IPS-20b (cell line): ENCODE results near the gene PDCD2L.
"Not testable (repeated sequence)": the region's sequence is repeated elsewhere in the genome, so short reads cannot be mapped to it uniquely, and the experiment has no call there.

Experiments used
- H3K27ac ChIP-seq: one replicate; pipeline ENCODE4 v1.5.1; 2013; ENCODE audit warnings: low read length
- H3K27me3 ChIP-seq: 2 replicates; pipeline ENCODE4 v1.6.1; 2013; ENCODE audit warnings: mild to moderate bottlenecking, low read length, inconsistent platforms; ENCODE audit not compliant: insufficient read depth
- H3K36me3 ChIP-seq: 2 replicates; pipeline ENCODE4 v1.6.1; 2013; ENCODE audit warnings: low read depth, mild to moderate bottlenecking, inconsistent platforms, low read length, moderate library complexity; ENCODE audit not compliant: insufficient read depth
- H3K4me1 ChIP-seq: 2 replicates; pipeline ENCODE4 v1.6.1; 2013; ENCODE audit warnings: mild to moderate bottlenecking, control low read depth, inconsistent platforms, low read length, moderate library complexity; ENCODE audit not compliant: insufficient read depth
- H3K4me3 ChIP-seq: 2 replicates; pipeline ENCODE4 v1.5.1; 2013; ENCODE audit warnings: mild to moderate bottlenecking, low read length, inconsistent platforms
- H3K9ac ChIP-seq: 2 replicates; pipeline ENCODE4 v1.6.1; 2013; ENCODE audit warnings: low read depth, mild to moderate bottlenecking, inconsistent platforms, low read length, moderate library complexity
- H3K9me3 ChIP-seq: 2 replicates; pipeline ENCODE4 v1.6.1; 2013; ENCODE audit warnings: mild to moderate bottlenecking, low read depth, low read length, inconsistent platforms; ENCODE audit not compliant: insufficient read depth

PDCD2L gene

DNA sequence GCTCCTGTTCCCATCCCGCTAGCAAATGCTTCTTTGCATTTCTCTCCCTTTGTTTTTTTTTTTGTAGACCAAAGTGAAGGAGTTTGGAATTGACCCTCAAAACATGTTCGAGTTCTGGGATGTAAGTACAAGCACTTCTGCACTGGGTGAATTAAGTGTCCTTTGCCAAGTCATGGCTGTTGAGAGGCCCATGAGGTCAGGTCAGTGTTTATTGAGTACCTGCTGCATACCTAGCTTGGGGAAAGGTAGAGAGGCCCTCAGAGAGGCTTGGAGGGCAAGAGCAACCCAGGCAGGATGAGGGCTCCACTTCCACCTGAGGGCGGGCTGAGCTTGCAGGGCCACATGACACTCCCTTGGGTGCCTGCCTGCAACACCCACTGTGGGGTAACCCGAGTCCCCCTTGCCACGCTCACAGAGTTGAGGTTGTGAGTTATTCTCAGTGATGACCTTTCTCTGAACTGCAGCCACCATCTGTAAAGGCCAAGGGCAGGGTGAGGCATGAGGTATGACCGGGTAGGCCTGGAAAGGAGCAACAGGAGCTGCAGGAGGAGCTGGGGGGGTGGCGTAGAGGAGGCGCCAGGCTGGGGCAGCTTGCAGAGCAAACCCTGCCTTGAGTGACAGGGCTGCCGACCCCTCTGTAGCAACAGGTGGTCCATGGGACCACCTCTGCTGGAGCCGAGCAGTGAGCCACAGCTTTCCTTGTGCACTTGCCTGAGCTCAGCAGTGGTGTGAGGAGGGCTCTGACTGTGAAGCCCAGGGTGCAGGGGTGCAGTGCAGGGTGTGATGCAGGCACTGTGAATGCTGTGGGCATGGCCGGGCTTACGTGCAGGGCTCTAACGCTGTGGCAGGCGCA lies 22.6 kb upstream of the PDCD2L start:
- no peak overlapping the region for H3K27ac ChIP-seq
- H3K4me1 ChIP-seq = no peaks in the 10 kb centered on the region
- no peaks in the 10 kb centered on the region for H3K9me3 ChIP-seq
- peaks cover 93% of the 10 kb centered on the region for H3K36me3 ChIP-seq
- H3K27me3 ChIP-seq = no peaks in the 10 kb centered on the region
- no peak overlapping the region for H3K9ac ChIP-seq
- no peak overlapping the region for H3K4me3 ChIP-seq

- Histone ChIP-seq H3K27me3 (no peaks in the 10 kb centered on the region), H3K9me3 (no peaks in the 10 kb centered on the region), H3K36me3 (peaks cover 98% of the 10 kb centered on the region), H3K9ac (no peak overlapping the region), H3K27ac (no peak overlapping the region), H3K4me1 (no peaks in the 10 kb centered on the region), H3K4me3 (no peak overlapping the region)
These were observed 21.7 kb upstream of the PDCD2L start for GRCh38 chr19:34382471-34382870.

GRCh38 chr19:34383599-34383998 lies 20.6 kb upstream of the PDCD2L start:
- Histone ChIP-seq H3K9ac (no peak overlapping the region), H3K36me3 (peaks cover 99% of the 10 kb centered on the region), H3K4me1 (no peaks in the 10 kb centered on the region), H3K27me3 (no peaks in the 10 kb centered on the region), H3K27ac (no peak overlapping the region), H3K9me3 (no peaks in the 10 kb centered on the region), H3K4me3 (no peak overlapping the region)

GRCh38 chr19:34386645-34387445 lies 17.4 kb upstream of the PDCD2L start:
- no peaks in the 10 kb centered on the region for H3K4me1 ChIP-seq
- H3K27me3 ChIP-seq = no peaks in the 10 kb centered on the region
- H3K36me3 ChIP-seq = peaks cover 99% of the 10 kb centered on the region
- H3K27ac ChIP-seq = no peak overlapping the region
- H3K4me3 ChIP-seq = no peak overlapping the region
- H3K9me3 ChIP-seq = no peaks in the 10 kb centered on the region
- no peak overlapping the region for H3K9ac ChIP-seq

- peaks cover 99% of the 10 kb centered on the region for H3K36me3 ChIP-seq
These were observed 16.8 kb upstream of the PDCD2L start for GRCh38 chr19:34387446-34387810.

DNA sequence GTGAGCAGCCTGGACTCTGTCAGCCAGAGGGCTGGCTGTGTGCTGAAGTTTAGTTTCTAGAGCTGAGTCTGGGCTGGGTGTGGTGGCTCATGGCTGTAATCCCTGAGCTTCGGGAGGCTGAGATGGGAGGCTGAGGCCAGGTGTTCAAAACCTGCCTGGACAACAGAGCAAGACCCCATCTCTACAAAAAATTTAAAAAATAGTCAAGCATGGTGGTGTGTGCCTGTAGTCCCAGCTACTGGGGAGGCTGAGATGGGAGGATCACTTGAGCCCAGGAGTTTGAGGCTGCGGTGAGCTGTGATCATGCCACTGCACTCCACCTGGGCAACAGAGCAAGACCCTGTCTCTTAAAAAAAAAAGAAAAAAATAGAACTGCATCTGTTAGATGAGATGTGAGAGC lies 15.5 kb upstream of the PDCD2L start:
- H3K36me3 ChIP-seq = peaks cover 98% of the 10 kb centered on the region
- H3K27ac ChIP-seq, H3K9ac ChIP-seq, H3K4me1 ChIP-seq, H3K9me3 ChIP-seq, H3K4me3 ChIP-seq, H3K27me3 ChIP-seq: not testable (repeated sequence)

More at GRCh38 chr19:34387446-34387810, 16.8 kb upstream of the PDCD2L start:
- H3K9ac ChIP-seq = no peak overlapping the region
- no peak overlapping the region for H3K4me3 ChIP-seq
- no peak overlapping the region for H3K27ac ChIP-seq
- H3K27me3 ChIP-seq = no peaks in the 10 kb centered on the region
- no peaks in the 10 kb centered on the region for H3K4me1 ChIP-seq
- no peaks in the 10 kb centered on the region for H3K9me3 ChIP-seq

DNA sequence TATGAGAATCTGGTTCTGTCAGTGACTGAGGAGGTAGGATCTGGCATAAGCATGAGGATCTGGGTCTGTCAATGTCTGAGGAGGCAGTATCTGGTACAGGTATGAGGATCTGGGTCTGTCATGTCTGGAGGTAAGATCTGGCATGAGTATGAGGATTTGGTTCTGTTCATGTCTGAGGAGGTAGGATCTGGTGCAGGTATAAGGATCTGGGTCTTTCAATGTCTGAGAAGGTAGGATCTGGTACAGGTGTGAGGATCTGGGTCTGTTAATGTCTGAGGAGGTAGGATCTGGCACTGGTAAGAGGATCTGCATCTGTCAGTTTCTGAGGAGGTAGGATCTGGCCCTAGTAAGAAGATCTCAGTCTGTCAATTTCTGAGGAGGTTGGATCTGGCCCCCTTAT lies 12.4 kb upstream of the PDCD2L start:
- Histone ChIP-seq H3K9ac (no peak overlapping the region), H3K4me3 (no peak overlapping the region), H3K9me3 (no peaks in the 10 kb centered on the region), H3K4me1 (no peaks in the 10 kb centered on the region), H3K36me3 (peaks cover 96% of the 10 kb centered on the region), H3K27ac (no peak overlapping the region), H3K27me3 (no peaks in the 10 kb centered on the region)

DNA sequence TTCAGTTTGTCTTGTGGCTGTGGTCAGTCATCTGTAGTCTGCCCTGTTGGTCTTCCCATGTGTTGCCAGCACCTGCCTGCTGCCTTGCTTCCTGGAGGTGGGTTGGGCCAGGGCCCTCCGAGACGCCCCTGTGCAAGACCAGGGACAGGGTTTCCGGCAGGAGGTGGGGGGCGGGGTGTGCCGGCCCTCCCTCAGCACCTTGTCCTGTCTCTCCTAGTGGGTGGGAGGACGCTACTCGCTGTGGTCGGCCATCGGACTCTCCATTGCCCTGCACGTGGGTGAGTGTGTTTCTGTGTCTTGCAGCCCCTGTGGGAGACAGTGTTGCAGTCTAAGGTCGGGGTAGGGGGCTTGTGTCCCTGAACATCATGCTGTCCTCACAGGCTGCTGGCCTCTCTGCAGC lies 11.2 kb upstream of the PDCD2L start:
- H3K4me3 ChIP-seq = no peak overlapping the region
- H3K36me3 ChIP-seq = peaks cover 92% of the 10 kb centered on the region

GRCh38 chr19:34393629-34394028 lies 10.6 kb upstream of the PDCD2L start:
- H3K4me3 ChIP-seq = no peak overlapping the region

More for the DNA sequence above, 11.2 kb upstream of the PDCD2L start:
- H3K9ac ChIP-seq = no peak overlapping the region
- no peaks in the 10 kb centered on the region for H3K4me1 ChIP-seq
- H3K27me3 ChIP-seq = no peaks in the 10 kb centered on the region
- no peak overlapping the region for H3K27ac ChIP-seq
- H3K9me3 ChIP-seq = no peaks in the 10 kb centered on the region

GRCh38 chr19:34397853-34398252 lies 6.3 kb upstream of the PDCD2L start:
- peaks cover 76% of the 10 kb centered on the region for H3K36me3 ChIP-seq
- no peaks in the 10 kb centered on the region for H3K27me3 ChIP-seq
- no peak overlapping the region for H3K4me3 ChIP-seq
- H3K27ac ChIP-seq = no peak overlapping the region
- H3K9me3 ChIP-seq = no peaks in the 10 kb centered on the region
- H3K4me1 ChIP-seq = no peaks in the 10 kb centered on the region
- no peak overlapping the region for H3K9ac ChIP-seq

More at GRCh38 chr19:34393629-34394028, 10.6 kb upstream of the PDCD2L start:
- H3K4me1 ChIP-seq = no peaks in the 10 kb centered on the region
- peaks cover 92% of the 10 kb centered on the region for H3K36me3 ChIP-seq
- H3K27me3 ChIP-seq = no peaks in the 10 kb centered on the region
- H3K27ac ChIP-seq = no peak overlapping the region
- no peak overlapping the region for H3K9ac ChIP-seq
- H3K9me3 ChIP-seq = no peaks in the 10 kb centered on the region

GRCh38 chr19:34399886-34400285 lies 4.3 kb upstream of the PDCD2L start:
- no peak overlapping the region for H3K4me3 ChIP-seq
- no peaks in the 10 kb centered on the region for H3K27me3 ChIP-seq
- no peak overlapping the region for H3K27ac ChIP-seq
- H3K4me1 ChIP-seq = no peaks in the 10 kb centered on the region
- no peaks in the 10 kb centered on the region for H3K9me3 ChIP-seq
- no peak overlapping the region for H3K9ac ChIP-seq
- peaks cover 55% of the 10 kb centered on the region for H3K36me3 ChIP-seq

DNA sequence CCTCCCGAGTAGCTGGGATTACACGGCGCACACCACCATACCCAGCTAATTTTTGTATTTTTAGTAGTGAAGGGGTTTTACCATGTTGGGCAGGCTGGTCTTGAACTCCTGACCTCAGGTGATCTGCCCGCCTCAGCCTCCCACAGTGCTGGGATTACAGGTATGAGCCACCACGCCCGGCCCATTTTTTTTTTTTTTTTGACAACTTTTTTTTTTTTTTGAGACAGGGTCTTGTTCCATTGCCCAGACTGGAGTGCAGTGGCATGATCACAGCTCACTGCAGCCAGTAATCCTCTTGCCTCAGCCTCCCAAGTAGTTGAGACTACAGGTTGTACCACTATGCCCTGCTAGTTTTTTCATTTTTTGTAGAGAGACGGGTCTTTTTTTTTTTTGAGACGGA lies 3.4 kb upstream of the PDCD2L start:
- not testable (repeated sequence) for H3K27me3 ChIP-seq, H3K4me1 ChIP-seq, H3K9ac ChIP-seq, H3K4me3 ChIP-seq, H3K9me3 ChIP-seq, H3K27ac ChIP-seq
- H3K36me3 ChIP-seq = peaks cover 47% of the 10 kb centered on the region
